RKO (cell line): ENCODE results near the gene PRKACB.

Source experiments
- DNase-seq: peaks from one replicate; pipeline ENCODE4 v3.0.0-alpha.2; 2016; ENCODE audit warnings: low spot score

The PRKACB gene

GRCh38 chr1:84143796-84144565 is at the start of gene PRKACB:
Gene PRKACB (plus strand): TSS chr1:84144271. CDS start chr1:84144362, 91 bp downstream.
- peak; percentile 25 for DNase-seq

GRCh38 chr1:84095308-84095707 is 48.8 kb upstream of the PRKACB start:
- no peak for DNase-seq

- no peak for DNase-seq
These were observed 47.9 kb upstream of the PRKACB start for GRCh38 chr1:84096176-84096575.

- no peak for DNase-seq
These were observed 42.9 kb upstream of the PRKACB start for GRCh38 chr1:84101204-84101603.

DNA sequence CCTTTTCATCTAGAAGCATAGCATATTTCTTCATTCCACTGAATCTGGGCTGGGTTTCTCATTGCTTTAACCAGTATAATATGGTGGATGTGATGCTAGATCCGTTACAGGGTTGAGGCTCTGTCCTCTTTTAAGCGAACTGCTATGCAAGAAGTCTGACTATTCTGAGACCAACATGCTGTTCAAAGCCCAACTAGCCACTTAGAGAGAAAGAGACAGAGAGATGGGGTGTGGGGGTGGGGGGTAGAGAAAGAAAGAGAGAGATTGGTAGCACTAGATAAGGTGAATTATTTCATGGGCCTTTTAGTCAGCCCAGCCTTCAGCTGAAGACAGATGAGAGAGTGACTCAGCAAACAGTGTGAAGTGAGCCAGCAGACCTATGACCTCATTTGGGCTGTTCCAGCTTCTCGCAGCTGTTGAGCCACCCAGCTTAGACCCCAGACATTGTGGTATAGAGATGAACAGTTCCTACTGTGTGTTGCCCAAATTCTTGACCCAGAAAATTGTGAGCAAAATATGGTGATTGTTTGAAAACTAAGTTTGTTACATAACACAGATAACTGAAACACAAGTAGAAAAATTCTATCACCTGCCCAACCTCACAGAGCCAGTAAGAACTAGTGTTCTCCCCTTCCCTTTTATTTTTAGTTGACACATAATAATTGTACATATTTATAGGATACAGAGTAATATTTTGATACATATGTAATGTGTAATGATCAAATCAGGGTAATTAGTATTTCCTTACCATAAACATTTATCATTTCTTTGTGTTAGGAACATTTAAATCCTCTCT is 40.7 kb upstream of the PRKACB start:
- DNase-seq = peak; percentile 86

DNA sequence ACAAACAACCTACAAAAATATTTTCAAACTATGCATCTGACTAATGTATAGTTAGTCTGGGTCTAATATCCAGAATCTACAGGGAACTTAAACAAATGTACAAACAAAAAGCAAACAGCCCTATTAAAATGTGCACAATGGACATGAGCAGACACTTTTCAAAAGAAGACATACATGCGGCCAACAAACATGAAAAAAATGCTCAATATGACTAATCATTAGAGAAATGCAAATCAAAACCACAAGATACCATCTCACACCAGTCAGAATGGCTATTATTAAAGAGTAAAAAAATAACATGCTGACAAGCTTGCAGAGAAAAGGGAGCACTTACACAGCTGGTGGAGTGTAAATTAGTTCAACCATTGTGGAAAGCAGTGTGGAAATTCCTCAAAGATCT is 36.5 kb upstream of the PRKACB start:
- peak; percentile 43 for DNase-seq

GRCh38 chr1:84107955-84108354 is 36.1 kb upstream of the PRKACB start:
- no peak for DNase-seq

- no peak for DNase-seq
These were observed 35.0 kb upstream of the PRKACB start for GRCh38 chr1:84108900-84109578.

DNA sequence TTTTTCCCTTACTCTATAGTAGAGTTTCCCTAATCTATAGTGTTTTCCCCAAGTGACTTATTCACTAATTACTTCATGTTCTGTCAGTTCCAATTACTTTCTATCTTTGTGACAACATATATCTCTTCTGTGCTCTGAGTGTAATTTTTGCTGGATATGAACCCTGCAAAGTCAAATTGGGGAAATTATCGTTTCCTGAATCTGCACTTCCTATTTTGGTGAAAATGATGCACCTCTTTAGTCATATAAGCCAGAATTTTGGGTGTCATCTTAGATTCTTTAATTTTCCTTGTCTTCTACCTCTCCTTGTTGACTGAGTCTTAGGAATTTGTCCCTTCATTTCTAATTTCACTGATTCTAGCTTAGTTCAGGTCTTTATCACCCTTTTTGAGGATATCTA is 33.4 kb upstream of the PRKACB start:
- DNase-seq = no peak

DNA sequence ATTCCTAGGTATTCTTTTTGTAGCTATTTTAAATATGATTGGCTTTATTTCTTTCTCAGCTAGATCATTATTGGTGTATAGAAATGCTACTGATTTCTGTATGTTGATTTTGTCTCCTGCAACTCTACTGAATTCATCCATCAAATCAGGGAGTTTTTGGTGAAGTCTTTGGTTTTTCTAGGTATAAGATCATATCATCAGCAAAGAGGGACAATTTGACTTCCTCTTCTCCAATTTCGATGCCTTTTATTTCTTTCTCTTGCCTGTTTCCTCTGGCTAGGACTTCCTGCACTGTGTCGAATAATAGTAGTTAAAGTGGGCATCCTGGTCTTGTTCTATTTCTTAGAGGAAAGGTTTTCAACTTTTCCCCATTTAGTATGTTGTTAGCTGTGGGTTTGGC is 27.5 kb upstream of the PRKACB start:
- no peak for DNase-seq

DNA sequence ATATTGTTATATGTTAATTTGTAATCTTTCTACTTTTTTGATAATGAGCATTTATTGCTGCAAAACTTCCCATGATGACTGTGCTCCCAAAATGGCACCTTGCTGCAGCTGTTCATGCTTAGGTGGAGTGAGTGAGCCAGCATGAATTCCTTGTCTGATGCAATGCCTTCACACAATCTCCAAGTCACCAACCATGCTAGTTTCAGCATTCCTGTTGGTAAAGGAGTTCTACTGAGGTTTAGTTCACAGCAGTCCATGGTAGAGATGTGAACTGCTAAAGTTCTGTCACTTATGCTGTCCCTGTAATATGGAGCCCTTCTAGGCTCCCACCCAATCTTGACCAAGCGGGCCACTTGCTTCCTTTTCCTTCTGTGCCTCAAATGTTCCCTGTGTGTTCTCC is 26.2 kb upstream of the PRKACB start:
- peak; percentile 41 for DNase-seq

DNA sequence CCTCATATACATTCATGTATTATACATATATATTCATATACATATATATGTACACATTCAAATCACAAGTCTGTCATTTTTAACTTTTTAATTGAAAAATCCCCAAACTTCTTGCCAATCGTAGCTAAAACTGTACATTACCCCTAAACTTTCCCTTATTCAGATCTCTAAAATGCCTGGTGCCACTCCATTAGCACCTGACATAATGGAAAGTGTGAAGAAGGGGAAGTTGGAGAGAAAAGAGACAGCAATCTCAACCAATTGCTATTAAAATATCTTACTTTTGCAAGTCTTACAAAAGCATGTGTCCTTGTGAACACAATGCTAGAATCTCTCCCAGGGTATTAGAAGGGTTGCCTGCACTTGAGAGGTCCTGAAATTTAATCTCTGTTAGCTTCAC is 22.7 kb upstream of the PRKACB start:
- DNase-seq = no peak

DNA sequence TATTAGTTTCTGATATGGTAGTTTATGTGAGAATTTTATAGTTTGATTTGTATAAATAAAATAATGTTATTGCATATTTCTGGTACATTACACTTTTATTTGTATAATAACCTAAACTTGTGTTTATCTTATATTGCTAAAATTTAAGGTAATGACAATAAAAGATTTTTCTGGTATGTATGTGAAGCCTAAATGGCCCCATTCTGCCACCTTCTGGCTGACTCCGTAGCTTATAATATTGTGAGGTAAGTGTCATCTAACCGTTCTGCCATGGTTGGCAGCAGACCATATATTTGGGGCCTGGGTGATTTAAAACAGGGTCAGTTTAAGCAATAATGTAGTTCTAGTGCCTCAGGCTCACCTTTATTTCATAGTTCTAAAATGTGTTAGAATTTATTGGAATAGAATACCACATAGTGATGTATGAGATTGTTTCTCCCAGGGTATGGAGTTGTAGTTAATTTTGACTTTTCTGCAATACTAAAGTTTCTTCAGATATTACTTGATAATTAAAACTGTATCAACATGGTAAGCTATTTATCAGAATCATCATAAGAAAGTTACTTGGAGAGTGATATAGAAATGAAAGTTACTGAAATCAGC is 21.2 kb upstream of the PRKACB start:
- peak; percentile 64 for DNase-seq

DNA sequence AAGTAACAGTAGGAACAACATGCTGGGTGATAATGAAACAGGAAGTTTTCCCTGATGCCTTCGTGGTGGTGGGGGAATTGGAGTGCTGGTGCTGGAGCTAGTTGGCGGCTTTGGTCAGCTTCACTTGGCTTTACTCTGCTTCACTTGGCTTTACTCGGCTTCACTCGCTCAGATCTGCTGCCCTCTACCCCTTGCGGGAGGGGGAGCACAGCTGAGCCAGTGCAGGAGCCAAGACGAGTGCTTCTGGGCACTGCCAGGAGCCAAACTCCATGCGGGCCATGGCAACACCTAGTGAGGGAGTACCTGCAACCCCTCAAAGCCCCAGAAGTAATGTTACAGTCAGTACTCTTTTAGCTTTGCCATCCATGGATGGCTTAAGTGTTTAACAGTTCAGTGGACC is 10.6 kb upstream of the PRKACB start:
- no peak for DNase-seq

GRCh38 chr1:84135341-84135740 is 8.7 kb upstream of the PRKACB start:
- DNase-seq = no peak

DNA sequence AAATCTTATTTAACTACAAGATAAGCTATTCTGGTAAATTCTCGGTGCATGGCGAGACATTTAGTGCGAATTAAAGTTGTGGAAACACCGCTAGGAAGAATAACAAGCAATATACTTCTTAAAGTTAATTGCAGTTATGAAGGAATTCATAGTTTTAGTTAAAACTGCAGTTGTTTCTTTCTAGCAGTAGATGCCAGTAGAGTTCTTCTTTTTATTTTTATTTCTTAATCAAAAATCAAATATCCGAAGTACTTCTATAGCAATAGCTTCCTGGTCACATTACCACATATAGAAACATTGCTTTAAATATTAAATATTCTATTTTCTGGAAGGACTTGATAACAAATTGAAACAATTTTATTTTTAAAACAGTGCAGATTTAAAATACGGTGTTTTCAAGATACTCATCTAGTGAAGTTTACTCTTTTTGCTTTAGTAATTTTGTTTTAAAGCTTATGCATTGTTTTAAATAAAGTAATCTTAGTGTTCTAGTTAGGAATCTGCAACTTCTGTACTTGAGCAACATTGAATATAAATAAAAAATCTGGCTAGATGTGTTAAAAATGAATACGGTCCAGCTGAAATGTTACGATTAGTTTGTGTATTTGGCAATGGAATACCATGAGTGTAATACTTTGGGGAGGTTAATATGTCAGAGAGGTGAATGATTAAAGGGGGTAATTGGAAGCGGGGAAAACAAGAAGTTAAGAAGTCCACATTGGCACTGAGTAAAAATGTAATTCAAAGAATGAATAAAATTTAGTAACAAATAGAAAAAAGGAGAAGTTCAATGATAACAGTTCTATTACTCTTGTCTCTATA is 2.7 kb upstream of the PRKACB start:
- peak; percentile 73 for DNase-seq

DNA sequence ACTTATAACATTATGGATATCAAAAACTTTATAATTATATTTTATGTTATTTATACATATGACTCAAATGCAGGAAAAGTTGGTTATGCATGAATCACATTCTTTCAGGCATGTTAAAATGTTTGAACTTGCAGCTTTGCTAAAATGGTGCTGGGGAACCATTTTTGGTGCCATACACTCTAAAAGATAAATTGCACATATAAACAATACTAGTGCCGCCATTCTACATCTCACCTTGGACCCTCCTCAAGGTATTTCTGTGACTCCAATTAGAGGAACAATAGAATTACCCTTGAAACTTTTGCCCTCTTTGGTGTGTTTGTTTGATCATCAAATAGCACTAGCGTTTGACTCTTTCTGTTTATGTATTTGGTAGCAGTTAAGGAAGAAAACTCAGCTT is 997 bp downstream of the PRKACB start:
- DNase-seq = no peak

DNA sequence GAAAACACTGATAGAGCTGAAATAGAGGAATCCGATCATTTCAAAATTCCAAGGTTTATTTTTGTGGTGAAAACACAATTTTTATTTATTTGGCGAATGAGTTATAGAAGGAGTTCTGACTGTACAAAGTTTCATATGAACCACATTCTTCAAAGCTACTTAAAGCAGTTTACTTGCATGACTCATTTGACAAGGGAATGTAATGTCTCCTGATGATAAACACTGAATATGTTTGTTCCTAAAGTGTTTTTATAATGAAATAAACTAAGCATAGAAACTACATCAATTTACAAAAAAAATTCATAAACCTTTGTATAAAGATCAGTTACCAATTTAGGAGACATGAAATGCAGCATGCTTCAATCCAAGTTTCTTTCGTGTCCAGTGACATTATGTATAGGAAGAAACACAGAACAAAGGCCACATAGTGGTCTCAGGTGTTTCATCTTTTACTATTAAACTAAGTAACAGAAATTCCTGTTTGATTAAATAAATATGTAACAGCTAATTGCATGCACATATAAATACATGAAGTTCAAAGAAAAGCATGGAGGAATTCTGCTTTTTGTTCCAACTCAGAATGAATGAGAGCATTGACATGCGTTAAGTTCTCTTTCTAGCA is 2.5 kb downstream of the PRKACB start:
- DNase-seq = peak; percentile 37

DNA sequence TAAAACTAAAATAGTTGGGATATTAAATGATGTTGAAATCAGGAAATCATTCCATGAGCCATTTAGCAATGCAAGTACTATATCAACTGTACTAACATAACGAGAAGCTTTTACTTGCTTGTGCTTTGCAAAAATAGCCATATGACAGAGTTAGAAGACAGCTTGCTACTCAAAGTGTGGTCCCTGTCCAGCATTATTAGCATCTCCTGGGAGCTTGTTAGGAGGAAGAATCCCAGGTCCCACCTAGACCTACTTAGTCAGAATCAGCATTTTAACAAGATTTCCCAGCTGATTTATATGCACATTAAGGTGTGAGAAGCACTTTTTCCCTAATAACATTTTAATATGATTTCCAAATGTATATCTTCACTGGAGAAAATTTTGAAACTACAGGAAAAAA is 4.7 kb downstream of the PRKACB start:
- DNase-seq = no peak

DNA sequence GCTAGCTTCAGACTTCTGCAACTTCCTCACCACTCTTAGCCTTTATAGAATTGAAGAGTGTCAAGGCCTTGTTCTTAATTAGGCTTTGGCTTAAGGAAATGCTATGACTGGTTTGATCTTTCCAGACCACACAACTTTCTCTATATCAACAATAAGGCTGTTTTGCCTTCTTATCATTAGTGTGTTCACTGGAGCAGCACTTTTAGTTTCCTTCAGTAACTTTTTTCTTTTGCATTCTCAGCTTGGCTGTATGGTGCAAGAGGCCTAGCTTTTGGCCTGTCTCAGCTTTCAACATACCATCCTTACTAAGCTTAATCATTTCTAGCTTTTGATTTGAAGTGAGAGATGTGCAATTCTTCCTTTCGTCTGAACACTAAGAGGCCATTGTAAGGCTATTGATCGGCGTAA is 8.6 kb downstream of the PRKACB start:
- no peak for DNase-seq

GRCh38 chr1:84155517-84155916 is 11.4 kb downstream of the PRKACB start:
- DNase-seq = no peak
